DOHH2 (cell line): ENCODE measurements around the gene MYBPHL.

Source experiments
- H3F3A ChIP-seq: fragments of 200-600 bp; sonication (generic), shearing (Covaris generic); 2 replicates; pipeline ENCODE4 v1.6.0; 2016; ENCODE audit warnings: antibody characterized with exemption, mild to moderate bottlenecking; ENCODE audit not compliant: control insufficient read depth, insufficient read depth
- H3K27ac ChIP-seq: fragments of 200-600 bp; sonication (generic); 2 replicates; pipeline ENCODE4 v1.5.1; 2014; ENCODE audit warnings: low read depth, mild to moderate bottlenecking, low read length, moderate library complexity
- H3K27me3 ChIP-seq: fragments of 200-600 bp; sonication (generic); 2 replicates; pipeline ENCODE4 v1.6.1; 2014; ENCODE audit warnings: mild to moderate bottlenecking, low read length, mixed read lengths; ENCODE audit not compliant: control insufficient read depth
- H3K36me3 ChIP-seq: fragments of 200-600 bp; sonication (generic); 2 replicates; pipeline ENCODE4 v1.6.1; 2014; ENCODE audit warnings: mild to moderate bottlenecking, low read length, moderate library complexity, mixed read lengths; ENCODE audit not compliant: control insufficient read depth
- H3K4me1 ChIP-seq: fragments of 200-600 bp; sonication (generic); 2 replicates; pipeline ENCODE4 v1.6.1; 2014; ENCODE audit warnings: mild to moderate bottlenecking, low read length, mixed read lengths; ENCODE audit not compliant: control insufficient read depth
- H3K4me2 ChIP-seq: fragments of 200-600 bp; sonication (generic); 2 replicates; pipeline ENCODE4 v1.6.0; 2014; ENCODE audit warnings: mild to moderate bottlenecking, low read length, moderate library complexity
- H3K4me3 ChIP-seq: fragments of 200-600 bp; sonication (generic); 2 replicates; pipeline ENCODE4 v1.5.1; 2014; ENCODE audit warnings: mild to moderate bottlenecking, low read length, mixed read lengths
- H3K79me2 ChIP-seq: fragments of 200-600 bp; sonication (generic); 2 replicates; pipeline ENCODE4 v1.6.1; 2014; ENCODE audit warnings: mild to moderate bottlenecking, low read length, mixed read lengths; ENCODE audit not compliant: control insufficient read depth
- H3K9me2 ChIP-seq: fragments of 200-600 bp; sonication (generic); replicated peaks from 2 replicates; pipeline ENCODE4 v1.6.1; 2014; ENCODE audit warnings: mild to moderate bottlenecking, low read length, mixed read lengths; ENCODE audit not compliant: control insufficient read depth
- H3K9me3 ChIP-seq: fragments of 200-600 bp; sonication (generic); 2 replicates; pipeline ENCODE4 v1.6.1; 2014; ENCODE audit warnings: antibody characterized with exemption, low read length, mixed read lengths; ENCODE audit not compliant: control insufficient read depth, insufficient read depth
- H4K20me1 ChIP-seq: fragments of 200-600 bp; sonication (generic); 2 replicates; pipeline ENCODE4 v1.6.0; 2014; ENCODE audit warnings: low read depth, mild to moderate bottlenecking, antibody characterized with exemption, low read length, moderate library complexity; ENCODE audit not compliant: control insufficient read depth, insufficient read depth
- EZH2phosphoT487 ChIP-seq: fragments of 200-600 bp; sonication (generic); IDR thresholded peaks from 2 replicates; pipeline ENCODE4 v1.6.1; 2017; ENCODE audit warnings: borderline replicate concordance, mild to moderate bottlenecking, antibody characterized with exemption, low read length, moderate library complexity, mixed read lengths
- TF ChIP-seq, protein P1 (sequence below): fragments of 200-600 bp; sonication (generic); IDR thresholded peaks from one replicate; pipeline ENCODE4 v1.5.1; 2014; ENCODE audit warnings: antibody characterized with exemption, mild to moderate bottlenecking, low read depth, low read length; ENCODE audit not compliant: poor library complexity, severe bottlenecking

Gene MYBPHL

DNA sequence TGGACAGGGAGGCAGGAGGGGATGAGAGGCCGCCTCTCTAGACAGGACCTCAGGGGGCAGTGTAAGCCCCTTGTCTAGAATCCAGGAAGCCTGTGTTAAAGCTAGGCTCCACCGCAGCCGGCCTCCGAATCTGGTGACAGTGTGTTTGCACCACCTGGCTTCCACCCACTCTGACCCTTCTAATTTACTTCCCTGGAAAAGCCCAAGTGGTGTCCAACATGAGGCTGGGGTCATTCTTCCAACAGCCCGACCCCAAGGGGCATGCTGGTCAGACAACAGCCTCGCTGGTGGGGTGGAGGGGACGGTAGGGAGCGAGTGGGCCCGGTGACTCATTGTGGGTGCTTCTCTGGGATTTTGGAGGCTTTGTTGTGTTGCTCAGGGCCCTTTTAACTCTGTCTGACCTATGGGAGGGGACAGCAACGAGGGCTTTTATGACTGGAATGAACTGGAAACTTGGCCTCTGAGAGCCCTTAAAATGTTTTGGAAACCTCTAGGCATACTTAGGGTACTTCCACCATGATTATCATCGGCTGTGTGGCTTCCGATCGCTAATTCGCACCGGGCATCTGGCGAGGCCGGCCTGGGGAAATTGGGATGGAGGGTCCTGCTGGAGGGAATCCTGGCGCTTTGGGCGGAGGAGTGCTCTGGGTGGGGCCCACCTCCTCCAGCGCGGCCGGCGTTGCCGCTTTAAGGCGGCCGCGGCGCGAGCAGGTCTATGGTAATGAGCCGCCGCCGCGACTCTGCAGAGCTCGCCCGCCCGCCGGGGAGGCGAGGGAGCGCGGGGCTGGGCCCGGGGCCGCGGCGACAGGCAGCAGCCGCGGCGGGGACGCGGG is 57.8 kb downstream of the MYBPHL start, which contains the start of gene CELSR2:
Gene CELSR2, plus strand, starts transcription at position 743 of the 833 bp plus-strand sequence. CDS start 541 bp downstream, outside the sequence.
- H3K27me3 ChIP-seq = peaks cover 18% of the 10 kb centered on the region
- H3F3A ChIP-seq = no peaks in the 10 kb centered on the region
- no peaks in the 10 kb centered on the region for H3K79me2 ChIP-seq
- H3K27ac ChIP-seq = no peak within 1 kb of the TSS
- no peaks in the 10 kb centered on the region for H4K20me1 ChIP-seq
- no peaks in the 10 kb centered on the region for H3K36me3 ChIP-seq
- no peaks in the 10 kb centered on the region for H3K9me3 ChIP-seq
- H3K4me3 ChIP-seq = peak within 1 kb of the TSS; percentile 62
- peak within 1 kb of the TSS; percentile 63 for H3K4me2 ChIP-seq
- TF ChIP-seq, protein P1, sequence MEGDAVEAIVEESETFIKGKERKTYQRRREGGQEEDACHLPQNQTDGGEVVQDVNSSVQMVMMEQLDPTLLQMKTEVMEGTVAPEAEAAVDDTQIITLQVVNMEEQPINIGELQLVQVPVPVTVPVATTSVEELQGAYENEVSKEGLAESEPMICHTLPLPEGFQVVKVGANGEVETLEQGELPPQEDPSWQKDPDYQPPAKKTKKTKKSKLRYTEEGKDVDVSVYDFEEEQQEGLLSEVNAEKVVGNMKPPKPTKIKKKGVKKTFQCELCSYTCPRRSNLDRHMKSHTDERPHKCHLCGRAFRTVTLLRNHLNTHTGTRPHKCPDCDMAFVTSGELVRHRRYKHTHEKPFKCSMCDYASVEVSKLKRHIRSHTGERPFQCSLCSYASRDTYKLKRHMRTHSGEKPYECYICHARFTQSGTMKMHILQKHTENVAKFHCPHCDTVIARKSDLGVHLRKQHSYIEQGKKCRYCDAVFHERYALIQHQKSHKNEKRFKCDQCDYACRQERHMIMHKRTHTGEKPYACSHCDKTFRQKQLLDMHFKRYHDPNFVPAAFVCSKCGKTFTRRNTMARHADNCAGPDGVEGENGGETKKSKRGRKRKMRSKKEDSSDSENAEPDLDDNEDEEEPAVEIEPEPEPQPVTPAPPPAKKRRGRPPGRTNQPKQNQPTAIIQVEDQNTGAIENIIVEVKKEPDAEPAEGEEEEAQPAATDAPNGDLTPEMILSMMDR = no peak
- no peak for TF ChIP-seq EZH2phosphoT487
- H3K9me2 ChIP-seq = no peaks in the 10 kb centered on the region
- H3K4me1 ChIP-seq = peaks cover 20% of the 10 kb centered on the region

DNA sequence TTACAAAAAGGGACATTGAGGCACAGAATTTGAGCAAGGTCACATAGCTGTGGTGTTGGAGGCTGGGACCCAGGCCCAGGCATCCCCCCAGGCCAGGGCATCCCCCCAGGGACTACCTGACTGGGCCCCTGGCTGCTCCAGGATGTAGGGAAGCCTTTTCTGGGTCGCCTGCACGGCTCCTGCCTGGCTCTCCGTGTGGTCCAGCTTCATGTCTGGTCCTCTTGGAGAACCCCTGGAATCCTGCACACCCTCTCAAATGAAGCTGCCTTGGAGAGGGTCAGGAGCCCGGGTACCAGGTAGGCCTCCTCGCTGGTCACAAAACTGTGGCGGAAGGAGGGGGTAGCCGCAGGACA is 58.4 kb downstream of the MYBPHL start:
- TF ChIP-seq, protein P1 = no peak
- TF ChIP-seq EZH2phosphoT487 = no peak
- H3K27ac ChIP-seq = no peak overlapping the region

DNA sequence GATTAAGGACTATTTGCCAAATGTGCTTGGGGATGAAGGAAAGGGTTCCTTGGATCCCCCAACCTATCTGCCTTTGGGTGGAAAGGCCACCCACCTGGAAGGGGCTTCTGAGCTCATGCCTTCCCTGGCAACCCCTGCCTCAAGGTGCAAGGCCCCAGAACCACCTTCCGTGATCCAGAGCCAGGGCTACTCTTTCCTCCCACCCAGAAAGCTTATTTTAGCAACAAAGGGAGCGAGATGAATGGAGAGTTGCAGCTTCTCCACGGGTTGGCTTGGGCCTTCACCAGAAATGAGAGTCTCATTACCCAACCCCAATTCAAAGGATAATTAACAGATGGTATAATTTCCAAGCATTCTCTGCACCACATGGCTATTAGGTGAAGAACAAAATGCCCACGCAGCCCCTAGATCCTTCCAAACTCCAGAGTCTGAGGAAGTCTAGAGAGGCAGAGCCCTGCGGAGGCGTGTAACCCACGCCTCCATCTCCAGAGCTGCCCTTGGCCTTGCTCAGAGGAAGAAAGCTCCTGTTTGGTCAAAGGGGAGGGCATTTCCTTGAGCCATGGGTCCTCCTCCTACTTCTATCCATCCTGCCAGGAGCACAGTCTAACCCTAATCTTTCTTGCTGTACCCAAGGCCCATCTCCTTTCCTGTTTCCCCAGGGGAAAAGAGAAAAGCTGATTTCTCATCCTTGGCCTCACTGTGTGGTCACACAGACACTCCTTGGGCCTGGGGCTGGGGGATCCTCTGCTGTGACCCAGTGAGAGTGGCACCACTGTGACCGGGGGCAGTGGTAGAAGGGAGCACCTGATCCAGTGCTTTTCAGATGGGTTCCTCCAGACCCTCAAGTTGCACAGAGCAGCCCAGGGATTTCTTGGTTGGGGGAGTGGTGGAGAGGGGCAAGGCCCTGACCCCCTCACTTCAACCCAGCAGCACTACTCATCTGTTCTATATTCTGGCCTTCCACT is 59.1 kb downstream of the MYBPHL start:
- Histone ChIP-seq H3K9me3 (no peaks in the 10 kb centered on the region), H3K79me2 (no peaks in the 10 kb centered on the region), H3K4me2 (no peak overlapping the region), H3K9me2 (no peaks in the 10 kb centered on the region), H3K27ac (no peak overlapping the region), H3K4me1 (peaks cover 10% of the 10 kb centered on the region), H3K27me3 (peaks cover 21% of the 10 kb centered on the region), H3K36me3 (no peaks in the 10 kb centered on the region), H4K20me1 (no peaks in the 10 kb centered on the region), H3K4me3 (no peak overlapping the region), H3F3A (no peaks in the 10 kb centered on the region)
- TF ChIP-seq EZH2phosphoT487 = no peak
- TF ChIP-seq, protein P1 = no peak

More for the DNA sequence above, 58.4 kb downstream of the MYBPHL start:
- Histone ChIP-seq H3K9me3 (no peaks in the 10 kb centered on the region), H3K79me2 (no peaks in the 10 kb centered on the region), H3K4me2 (no peak overlapping the region), H3K9me2 (no peaks in the 10 kb centered on the region), H3K4me1 (peaks cover 14% of the 10 kb centered on the region), H3K27me3 (peaks cover 18% of the 10 kb centered on the region), H3K4me3 (no peak overlapping the region), H4K20me1 (no peaks in the 10 kb centered on the region), H3F3A (no peaks in the 10 kb centered on the region), H3K36me3 (no peaks in the 10 kb centered on the region)
